Tibial artery (tissue), 4 donors: ENCODE data around the gene HBA2.
"Not testable (repeated sequence)": the region's sequence is repeated elsewhere in the genome, so short reads cannot be mapped to it uniquely, and the experiment has no call there.

Experiments
- DNase-seq, 2 donors: peaks; one replicate each; pipeline ENCODE4 v3.0.0-alpha.2; 2019
- H3K27ac ChIP-seq, 2 donors: fragments of 200-600 bp; sonication (generic) in 1 of 2; 1 replicate in 1 of 2; 2 replicates in 1 of 2; pipeline ENCODE4 v1.5.1; 2018 to 2019; ENCODE audit warnings: mild to moderate bottlenecking in 1 of 2
- H3K27me3 ChIP-seq, 2 donors: fragments of 200-600 bp; sonication (generic) in 1 of 2; one replicate each; pipeline versions ENCODE4 v1.5.1 to v1.6.0; 2016 to 2019
- H3K36me3 ChIP-seq, 3 donors: fragments of 200-600 bp; sonication (generic) in 2 of 3; one replicate each; pipeline ENCODE4 v1.5.1; 2016 to 2019; ENCODE audit warnings: mild to moderate bottlenecking in 2 of 3
- H3K4me1 ChIP-seq, 4 donors: fragments of 200-600 bp; sonication (generic) in 2 of 4; 1 replicate in 3 of 4; 2 replicates in 1 of 4; pipeline ENCODE4 v1.5.1; 2016 to 2019
- H3K4me3 ChIP-seq, 2 donors: fragments of 200-600 bp; sonication (generic) in 1 of 2; 1 replicate in 1 of 2; 2 replicates in 1 of 2; pipeline ENCODE4 v1.5.1; 2018 to 2019; ENCODE audit warnings: mild to moderate bottlenecking in 2 of 2
- H3K9me3 ChIP-seq, 3 donors: fragments of 200-600 bp; sonication (generic) in 1 of 3; one replicate each; pipeline ENCODE4 v1.5.1; 2016 to 2019
- CTCF ChIP-seq, 2 experiments: fragments of 200-600 bp in 1 of 2; fragments of 450-650 bp in 1 of 2; IDR thresholded peaks; one replicate each; pipeline ENCODE4 v1.5.1; 2017 to 2019; ENCODE audit warnings: antibody characterized with exemption in 2 of 2, mild to moderate bottlenecking in 1 of 2, moderate library complexity in 1 of 2
- intact Hi-C: fragments of 100-400 bp; cut with DNase I; formaldehyde crosslinking; loops from one replicate; pipeline ENCODE4 v1.15.0; 2023; ENCODE audit warnings: low total_unique reads

The HBA2 gene

GRCh38 chr16:175011-175949, 2.6 kb downstream of the HBA2 start:
- H3K27me3 ChIP-seq: peaks cover 0 to 73% of the 10 kb centered on the region in 2 donors
- intact Hi-C loops: no loop called here
- H3K36me3 ChIP-seq: no peaks in the 10 kb centered on the region
- no peak for DNase-seq
- no peak for TF ChIP-seq CTCF (IDR thresholded peaks at IDR 0.05)
- no peak overlapping the region for H3K4me3 ChIP-seq
- H3K9me3 ChIP-seq: no peaks in the 10 kb centered on the region
- H3K27ac ChIP-seq: no peak overlapping the region
- peaks cover 0 to 10% (median 6%) of the 10 kb centered on the region in 4 donors for H3K4me1 ChIP-seq

- DNase-seq: not testable (repeated sequence)
Observed at GRCh38 chr16:176006-176405, 3.3 kb downstream of the HBA2 start.

GRCh38 chr16:176477-177382, 4.1 kb downstream of the HBA2 start, which contains the start of gene HBA1:
HBA1 (plus strand) TSS chr16:176680; CDS start chr16:176717, 37 bp downstream.
- H3K9me3 ChIP-seq, H3K36me3 ChIP-seq, intact Hi-C loops, DNase-seq, H3K4me3 ChIP-seq, H3K27ac ChIP-seq: not testable (repeated sequence)
- H3K27me3 ChIP-seq: peaks cover 0 to 69% of the 10 kb centered on the region in 2 donors
- peaks cover 10 to 24% (median 19%) of the 10 kb centered on the region in 4 donors for H3K4me1 ChIP-seq

More at GRCh38 chr16:176006-176405, 3.3 kb downstream of the HBA2 start:
- H3K9me3 ChIP-seq, H3K36me3 ChIP-seq, intact Hi-C loops, H3K4me3 ChIP-seq, H3K27ac ChIP-seq: not testable (repeated sequence)
- Histone ChIP-seq H3K4me1 (peaks cover 5 to 18% (median 14%) of the 10 kb centered on the region in 4 donors), H3K27me3 (peaks cover 0 to 73% of the 10 kb centered on the region in 2 donors)

GRCh38 chr16:177394-177822, 4.7 kb downstream of the HBA2 start:
- H3K9me3 ChIP-seq: no peaks in the 10 kb centered on the region
- no peak overlapping the region for H3K27ac ChIP-seq
- intact Hi-C loops: no loop called here
- peaks cover 10 to 25% (median 19%) of the 10 kb centered on the region in 4 donors for H3K4me1 ChIP-seq
- no peak for DNase-seq
- H3K36me3 ChIP-seq: no peaks in the 10 kb centered on the region
- peaks cover 0 to 67% of the 10 kb centered on the region in 2 donors for H3K27me3 ChIP-seq
- TF ChIP-seq CTCF (IDR thresholded peaks at IDR 0.05): no peak
- H3K4me3 ChIP-seq: no peak overlapping the region

GRCh38 chr16:177981-178667, 5.4 kb downstream of the HBA2 start:
- no peak overlapping the region for H3K27ac ChIP-seq
- H3K4me1 ChIP-seq: peaks cover 10 to 25% (median 19%) of the 10 kb centered on the region in 4 donors
- H3K9me3 ChIP-seq: no peaks in the 10 kb centered on the region
- peaks cover 0 to 67% of the 10 kb centered on the region in 2 donors for H3K27me3 ChIP-seq
- H3K36me3 ChIP-seq: no peaks in the 10 kb centered on the region
- no peak overlapping the region for H3K4me3 ChIP-seq
- intact Hi-C loops: no loop called here
- no peak for DNase-seq
- no peak for TF ChIP-seq CTCF (IDR thresholded peaks at IDR 0.05)

- no peak overlapping the region for H3K27ac ChIP-seq
- no peak for TF ChIP-seq CTCF (IDR thresholded peaks at IDR 0.05)
- H3K36me3 ChIP-seq: no peaks in the 10 kb centered on the region
- H3K27me3 ChIP-seq: peaks cover 0 to 62% of the 10 kb centered on the region in 2 donors
- no peak for DNase-seq
- H3K4me3 ChIP-seq: no peak overlapping the region
- H3K4me1 ChIP-seq: peaks cover 10 to 25% (median 19%) of the 10 kb centered on the region in 4 donors
- intact Hi-C loops: no loop called here
- H3K9me3 ChIP-seq: no peaks in the 10 kb centered on the region
Observed at GRCh38 chr16:178668-179015, 6.0 kb downstream of the HBA2 start.
